Measurements from ENCODE around the gene NFIA.

The NFIA gene

GRCh38 chr1:61301824-61302657 lies 219.7 kb downstream of the NFIA start:
- H3K27me3 ChIP-seq (replicated peaks; ENCODE audit: insufficient read depth, low read length) = no peaks in the 10 kb centered on the region
- no peak overlapping the region for H2AFZ ChIP-seq (ENCODE audit: low read length)
- no peaks in the 10 kb centered on the region for H3K9me3 ChIP-seq (replicated peaks; ENCODE audit: insufficient read depth, low read length)
- H3K9ac ChIP-seq (ENCODE audit: low read length) = no peak overlapping the region
- no peak overlapping the region for H3K4me2 ChIP-seq (ENCODE audit: low read depth, low read length)
- H3F3A ChIP-seq (ENCODE audit: insufficient read depth, low read length) = no peaks in the 10 kb centered on the region
- 0 out of 2 replicates have a peak, but pooled peaks cover 4% of the 10 kb centered on the region for H3K4me1 ChIP-seq (ENCODE audit: low read length)
- no peaks in the 10 kb centered on the region for H3K79me2 ChIP-seq (ENCODE audit: low read length)
- no peak overlapping the region for H3K27ac ChIP-seq (ENCODE audit: low read length)
- TF ChIP-seq EZH2phosphoT487 (IDR thresholded peaks at IDR 0.05; ENCODE audit: low read length) (no peak), EZH2 (optimal IDR thresholded peaks at IDR 0.05; ENCODE audit: low read depth, low read length) (no peak)
- TF ChIP-seq, protein P1, sequence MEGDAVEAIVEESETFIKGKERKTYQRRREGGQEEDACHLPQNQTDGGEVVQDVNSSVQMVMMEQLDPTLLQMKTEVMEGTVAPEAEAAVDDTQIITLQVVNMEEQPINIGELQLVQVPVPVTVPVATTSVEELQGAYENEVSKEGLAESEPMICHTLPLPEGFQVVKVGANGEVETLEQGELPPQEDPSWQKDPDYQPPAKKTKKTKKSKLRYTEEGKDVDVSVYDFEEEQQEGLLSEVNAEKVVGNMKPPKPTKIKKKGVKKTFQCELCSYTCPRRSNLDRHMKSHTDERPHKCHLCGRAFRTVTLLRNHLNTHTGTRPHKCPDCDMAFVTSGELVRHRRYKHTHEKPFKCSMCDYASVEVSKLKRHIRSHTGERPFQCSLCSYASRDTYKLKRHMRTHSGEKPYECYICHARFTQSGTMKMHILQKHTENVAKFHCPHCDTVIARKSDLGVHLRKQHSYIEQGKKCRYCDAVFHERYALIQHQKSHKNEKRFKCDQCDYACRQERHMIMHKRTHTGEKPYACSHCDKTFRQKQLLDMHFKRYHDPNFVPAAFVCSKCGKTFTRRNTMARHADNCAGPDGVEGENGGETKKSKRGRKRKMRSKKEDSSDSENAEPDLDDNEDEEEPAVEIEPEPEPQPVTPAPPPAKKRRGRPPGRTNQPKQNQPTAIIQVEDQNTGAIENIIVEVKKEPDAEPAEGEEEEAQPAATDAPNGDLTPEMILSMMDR (IDR thresholded peaks at IDR 0.05; ENCODE audit: low read length) = no peak
- no peaks in the 10 kb centered on the region for H3K36me3 ChIP-seq (replicated peaks; ENCODE audit: insufficient read depth, low read length)
- no peaks in the 10 kb centered on the region for H3K9me2 ChIP-seq (replicated peaks; ENCODE audit: insufficient read depth, low read length)
- DNase-seq = no peak
- no peaks in the 10 kb centered on the region for H4K20me1 ChIP-seq (ENCODE audit: insufficient read depth, low read length)
- no peak overlapping the region for H3K4me3 ChIP-seq (ENCODE audit: low read length)

DNA sequence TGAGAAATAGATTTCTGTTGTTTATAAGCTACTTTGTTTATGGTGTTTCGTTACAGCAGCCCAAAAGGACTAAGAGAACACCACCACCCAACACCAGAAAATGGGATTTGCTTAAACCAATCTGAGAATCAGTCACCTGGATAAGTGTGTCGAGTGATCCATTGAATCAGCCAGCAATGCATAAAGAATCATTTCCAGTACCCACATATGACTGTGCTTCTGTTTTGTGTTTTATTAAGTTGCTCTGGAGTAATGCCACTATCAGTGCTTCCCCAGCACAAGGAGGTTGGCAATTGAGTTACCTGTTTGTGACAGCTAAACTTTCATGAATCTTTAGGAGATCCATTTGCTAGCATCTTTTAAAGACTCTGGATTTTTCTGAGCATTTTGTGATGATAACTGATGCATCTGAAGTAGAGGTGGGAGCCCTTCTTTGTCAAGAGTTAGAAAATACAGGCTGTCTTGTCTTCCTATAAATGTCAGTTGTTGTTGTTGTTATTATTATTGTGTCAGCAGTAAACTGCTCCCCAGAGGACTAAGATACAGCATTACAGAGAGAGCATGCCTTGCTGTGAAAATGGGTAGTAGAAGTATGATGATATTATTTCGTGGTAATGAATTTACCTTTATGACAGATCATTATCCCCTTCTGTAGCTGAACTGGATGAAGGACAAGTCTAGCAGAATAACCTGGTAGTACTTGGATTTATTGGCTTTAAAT lies 225.2 kb downstream of the NFIA start:
- Histone ChIP-seq H3F3A (ENCODE audit: insufficient read depth, low read length) (no peaks in the 10 kb centered on the region), H3K27me3 (replicated peaks; ENCODE audit: insufficient read depth, low read length) (no peaks in the 10 kb centered on the region), H2AFZ (ENCODE audit: low read length) (no peak overlapping the region), H3K9ac (ENCODE audit: low read length) (no peak overlapping the region), H3K27ac (ENCODE audit: low read length) (no peak overlapping the region), H3K9me3 (replicated peaks; ENCODE audit: insufficient read depth, low read length) (no peaks in the 10 kb centered on the region), H3K9me2 (replicated peaks; ENCODE audit: insufficient read depth, low read length) (no peaks in the 10 kb centered on the region), H3K4me3 (ENCODE audit: low read length) (no peak overlapping the region), H3K36me3 (replicated peaks; ENCODE audit: insufficient read depth, low read length) (no peaks in the 10 kb centered on the region), H3K4me1 (ENCODE audit: low read length) (no peaks in the 10 kb centered on the region), H3K79me2 (ENCODE audit: low read length) (no peaks in the 10 kb centered on the region), H3K4me2 (ENCODE audit: low read depth, low read length) (no peak overlapping the region), H4K20me1 (ENCODE audit: insufficient read depth, low read length) (no peaks in the 10 kb centered on the region)
- DNase-seq = no peak
- TF ChIP-seq EZH2 (optimal IDR thresholded peaks at IDR 0.05; ENCODE audit: low read depth, low read length) (no peak), EZH2phosphoT487 (IDR thresholded peaks at IDR 0.05; ENCODE audit: low read length) (no peak)
- TF ChIP-seq, protein P1 (IDR thresholded peaks at IDR 0.05; ENCODE audit: low read length) = no peak

GRCh38 chr1:61310057-61310456 lies 227.7 kb downstream of the NFIA start:
- no peak for TF ChIP-seq EZH2 (optimal IDR thresholded peaks at IDR 0.05; ENCODE audit: low read depth, low read length)
- TF ChIP-seq, protein P1 (IDR thresholded peaks at IDR 0.05; ENCODE audit: low read length) = no peak
- no peak for TF ChIP-seq EZH2phosphoT487 (IDR thresholded peaks at IDR 0.05; ENCODE audit: low read length)

More at GRCh38 chr1:61310057-61310456, 227.7 kb downstream of the NFIA start:
- no peak overlapping the region for H3K4me2 ChIP-seq (ENCODE audit: low read depth, low read length)
- H3K4me3 ChIP-seq (ENCODE audit: low read length) = no peak overlapping the region
- no peaks in the 10 kb centered on the region for H3K9me2 ChIP-seq (replicated peaks; ENCODE audit: insufficient read depth, low read length)
- no peaks in the 10 kb centered on the region for H3K9me3 ChIP-seq (replicated peaks; ENCODE audit: insufficient read depth, low read length)
- no peak overlapping the region for H2AFZ ChIP-seq (ENCODE audit: low read length)
- no peaks in the 10 kb centered on the region for H4K20me1 ChIP-seq (ENCODE audit: insufficient read depth, low read length)
- H3K9ac ChIP-seq (ENCODE audit: low read length) = no peak overlapping the region
- H3F3A ChIP-seq (ENCODE audit: insufficient read depth, low read length) = no peaks in the 10 kb centered on the region
- no peaks in the 10 kb centered on the region for H3K79me2 ChIP-seq (ENCODE audit: low read length)
- H3K27me3 ChIP-seq (replicated peaks; ENCODE audit: insufficient read depth, low read length) = no peaks in the 10 kb centered on the region
- DNase-seq = no peak
- H3K27ac ChIP-seq (ENCODE audit: low read length) = no peak overlapping the region
- H3K36me3 ChIP-seq (replicated peaks; ENCODE audit: insufficient read depth, low read length) = no peaks in the 10 kb centered on the region
- no peaks in the 10 kb centered on the region for H3K4me1 ChIP-seq (ENCODE audit: low read length)
